ENCODE data around the gene LIMS1.
"Not testable (repeated sequence)": the region's sequence is repeated elsewhere in the genome, so short reads cannot be mapped to it uniquely, and the experiment has no call there.

The LIMS1 gene

GRCh38 chr2:108552566-108552965, 18.3 kb downstream of the LIMS1 start:
- DNase-seq, result no peak

- DNase-seq, result no peak
These were observed 19.1 kb downstream of the LIMS1 start for GRCh38 chr2:108553209-108553919.

GRCh38 chr2:108554528-108554927, 20.3 kb downstream of the LIMS1 start:
- DNase-seq, result no peak

DNA sequence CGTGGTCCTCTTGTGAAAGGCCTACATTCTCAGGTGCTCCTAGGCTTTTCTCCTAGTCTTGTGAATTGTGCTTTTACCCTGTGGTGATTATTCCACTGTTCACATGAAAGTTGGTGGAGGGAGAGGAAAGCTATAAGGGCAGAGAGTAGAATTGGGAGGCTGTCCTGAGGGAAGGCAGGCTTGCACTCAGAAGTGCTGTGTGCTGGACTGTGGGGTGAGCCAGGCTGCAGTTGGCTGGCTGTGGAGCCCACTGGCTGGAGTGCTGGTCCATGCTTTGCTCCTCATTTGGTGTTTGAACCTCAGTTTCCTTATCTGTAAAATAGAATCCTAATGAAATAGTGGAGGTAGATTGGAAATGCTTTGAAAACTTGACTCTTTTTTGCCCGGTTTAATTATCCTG, 21.3 kb downstream of the LIMS1 start:
- DNase-seq, result no peak

- not testable (repeated sequence) for DNase-seq
These were observed 22.3 kb downstream of the LIMS1 start for GRCh38 chr2:108556581-108556980.

DNA sequence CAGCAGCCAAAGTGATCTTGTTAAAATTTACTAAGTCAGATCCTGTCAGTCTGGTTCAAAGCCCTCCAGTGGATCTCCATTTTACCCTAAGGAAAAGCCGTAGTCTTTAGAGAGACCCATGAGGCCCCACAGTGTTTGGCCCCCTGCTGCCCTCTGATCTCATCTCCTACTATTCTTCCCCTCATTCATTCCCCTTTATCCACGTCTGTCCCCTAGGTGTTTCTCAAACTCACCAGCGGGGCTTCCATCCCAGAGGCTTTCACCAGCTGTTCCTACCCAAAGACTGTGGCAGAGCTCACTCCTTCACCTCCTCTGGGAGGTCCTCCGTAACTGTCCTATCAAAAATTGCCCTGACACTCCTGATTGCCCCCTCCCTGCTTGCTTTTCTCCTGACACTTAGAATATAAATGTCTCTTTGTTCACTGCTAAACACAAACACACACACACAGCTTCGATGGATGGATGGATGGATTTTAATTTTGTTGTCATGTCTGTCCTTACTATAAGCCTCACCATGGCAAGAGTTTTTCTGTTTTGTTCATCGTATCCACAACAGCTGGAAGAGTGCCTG, 26.1 kb downstream of the LIMS1 start:
- DNase-seq, result no peak

DNA sequence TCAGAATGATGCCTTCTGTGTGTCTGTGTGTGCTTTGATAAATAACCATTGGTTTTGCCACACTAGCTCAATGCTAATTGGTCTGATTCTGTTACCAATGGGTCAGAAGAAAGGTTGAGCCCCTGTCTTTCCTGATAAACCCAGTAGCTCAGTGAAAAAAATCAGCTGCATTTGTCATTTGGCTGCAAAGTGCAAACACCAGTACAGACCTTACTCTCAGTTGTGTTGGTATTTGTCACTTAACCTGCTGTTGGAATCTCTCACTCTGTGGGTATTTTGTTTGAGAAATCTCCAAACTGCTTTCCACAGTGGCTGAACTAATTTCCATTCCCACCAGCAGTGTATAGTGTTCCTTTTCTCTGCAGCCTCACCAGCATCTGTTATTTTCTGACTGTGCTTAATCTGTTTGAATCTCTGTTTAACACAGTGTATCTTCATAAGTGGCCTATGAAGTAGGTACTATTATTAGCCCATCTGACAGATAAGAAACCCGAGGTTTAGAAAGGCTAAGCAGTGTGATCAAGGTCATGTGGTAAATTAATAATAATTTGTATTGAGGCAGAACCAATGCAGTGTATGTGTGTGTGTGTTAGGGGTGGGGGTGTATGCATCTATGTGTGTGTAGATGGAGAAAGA, 26.7 kb downstream of the LIMS1 start:
- no peak for DNase-seq

GRCh38 chr2:108562274-108562673, 28.0 kb downstream of the LIMS1 start:
- DNase-seq, result no peak

- no peak for DNase-seq
These were observed 30.2 kb downstream of the LIMS1 start for GRCh38 chr2:108564510-108564909.

- no peak for DNase-seq
These were observed 31.6 kb downstream of the LIMS1 start for GRCh38 chr2:108565778-108566375.

DNA sequence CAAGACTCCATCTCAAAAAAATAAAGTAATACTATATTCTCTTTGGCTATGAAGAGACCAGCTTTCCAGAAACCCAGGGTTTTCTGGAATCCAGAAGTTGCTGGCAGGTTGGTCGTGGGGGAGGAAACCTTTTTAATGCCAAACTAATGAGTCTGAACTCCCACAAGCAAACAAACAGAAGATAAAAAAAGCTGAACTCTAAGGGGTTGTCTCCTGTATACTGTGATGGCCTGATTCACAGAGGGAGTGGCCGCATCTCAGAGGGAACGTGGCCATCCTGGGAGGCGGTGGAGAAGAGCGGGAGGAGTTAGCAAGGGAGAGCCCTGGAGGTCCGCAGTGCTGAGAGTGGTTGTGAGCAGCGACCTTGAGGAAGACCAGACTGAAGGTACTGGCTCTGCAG, 36.1 kb downstream of the LIMS1 start:
- DNase-seq, result no peak

- DNase-seq, result no peak
These were observed 37.0 kb downstream of the LIMS1 start for GRCh38 chr2:108571286-108571685.

GRCh38 chr2:108573061-108573460, 38.8 kb downstream of the LIMS1 start:
- DNase-seq, result no peak

- DNase-seq, result no peak
These were observed 40.1 kb downstream of the LIMS1 start for GRCh38 chr2:108574332-108574731.

- no peak for DNase-seq
These were observed 41.1 kb downstream of the LIMS1 start for GRCh38 chr2:108575132-108575966.

DNA sequence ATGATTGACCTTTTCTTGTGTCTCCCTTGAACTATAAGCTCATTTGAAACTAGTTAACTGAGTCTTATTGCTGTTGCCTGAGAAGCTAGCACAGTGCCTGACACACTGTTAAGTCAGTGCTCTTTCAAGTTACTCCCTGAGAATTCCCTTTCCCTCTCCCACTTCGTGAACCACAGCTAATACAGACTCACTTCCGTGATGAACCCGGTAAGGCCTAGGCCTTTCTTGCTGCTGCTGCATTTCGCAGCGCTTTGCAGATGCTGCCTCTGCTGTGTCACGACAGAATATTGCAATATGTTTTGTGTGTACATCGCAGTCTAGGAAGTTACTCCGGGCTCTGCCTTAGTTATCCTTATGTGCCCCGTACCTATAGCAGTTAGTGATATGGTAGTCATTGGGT, 42.8 kb downstream of the LIMS1 start:
- DNase-seq, result no peak

GRCh38 chr2:108579623-108580022, 45.4 kb downstream of the LIMS1 start:
- DNase-seq, result no peak

- no peak for DNase-seq
These were observed 45.8 kb downstream of the LIMS1 start for GRCh38 chr2:108580050-108580449.

DNA sequence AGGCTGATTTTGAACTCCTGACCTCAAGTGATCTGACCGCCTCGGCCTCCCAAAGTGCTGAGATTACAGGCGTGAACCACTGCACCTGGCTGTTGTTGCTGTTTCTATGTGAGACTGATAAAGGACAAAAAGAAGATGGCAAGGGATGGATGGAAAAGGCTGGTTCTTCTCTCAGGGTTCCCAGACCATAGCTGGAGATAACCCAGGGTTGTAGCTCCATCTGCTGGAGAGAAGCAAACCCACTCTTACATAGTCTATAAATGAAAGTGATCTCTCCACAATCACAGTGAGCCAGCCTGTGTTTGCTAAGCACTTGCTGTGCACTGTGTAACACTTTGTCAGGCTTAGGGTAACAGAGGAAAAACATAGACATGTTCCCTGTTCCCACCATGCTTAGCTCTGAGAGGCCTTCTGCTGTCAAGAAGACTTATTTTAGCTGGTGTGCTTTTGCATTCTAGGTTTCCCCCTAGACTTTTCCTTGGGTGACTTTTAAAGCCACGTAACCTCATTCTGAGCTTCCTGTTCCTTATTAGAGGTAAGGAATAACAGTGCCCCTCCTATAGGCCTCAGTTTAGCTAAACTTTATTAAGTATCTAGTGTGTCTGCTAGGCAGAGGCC, 49.7 kb downstream of the LIMS1 start:
- peak; percentile 28 to 70 for DNase-seq

DNA sequence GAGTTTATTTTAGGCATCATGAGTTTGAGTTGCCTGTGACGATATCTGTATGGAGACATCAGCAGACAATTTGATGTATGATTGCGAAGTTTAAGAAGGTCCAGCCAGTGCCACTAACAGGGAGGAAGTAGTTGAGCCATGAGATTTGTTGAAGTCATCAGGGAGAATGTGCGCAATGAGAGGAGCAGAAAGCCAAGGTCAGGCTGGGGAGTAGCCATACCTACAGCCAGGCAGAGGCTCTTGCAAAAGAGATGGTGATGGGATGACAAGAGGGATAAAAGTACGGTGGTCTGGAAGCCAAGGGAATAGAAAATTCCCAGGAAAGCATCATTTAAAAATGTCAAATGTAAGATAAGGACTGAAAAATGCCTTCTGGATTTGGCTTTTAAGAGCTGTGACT, 51.2 kb downstream of the LIMS1 start:
- no peak for DNase-seq

DNA sequence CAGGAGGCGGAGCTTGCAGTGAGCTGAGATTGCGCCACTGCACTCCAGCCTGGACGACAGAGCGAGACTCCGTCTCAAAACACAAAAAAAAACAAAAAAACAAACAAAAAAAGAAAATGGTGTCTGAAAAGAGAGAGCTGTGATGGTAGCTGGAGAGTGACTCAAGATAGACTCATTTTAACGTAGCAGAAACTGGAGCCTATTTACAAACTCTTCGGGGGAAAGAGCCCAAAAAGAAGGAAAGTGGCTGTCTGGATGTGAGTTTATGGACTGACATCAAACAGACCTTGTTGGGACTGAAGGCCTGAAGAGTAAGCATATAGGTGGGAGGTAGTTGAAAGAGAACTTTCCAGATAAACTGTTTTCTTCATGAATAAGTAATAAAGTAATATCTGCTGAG, 51.8 kb downstream of the LIMS1 start:
- DNase-seq, result no peak

GRCh38 chr2:108586631-108587030, 52.4 kb downstream of the LIMS1 start:
- DNase-seq, result no peak

DNA sequence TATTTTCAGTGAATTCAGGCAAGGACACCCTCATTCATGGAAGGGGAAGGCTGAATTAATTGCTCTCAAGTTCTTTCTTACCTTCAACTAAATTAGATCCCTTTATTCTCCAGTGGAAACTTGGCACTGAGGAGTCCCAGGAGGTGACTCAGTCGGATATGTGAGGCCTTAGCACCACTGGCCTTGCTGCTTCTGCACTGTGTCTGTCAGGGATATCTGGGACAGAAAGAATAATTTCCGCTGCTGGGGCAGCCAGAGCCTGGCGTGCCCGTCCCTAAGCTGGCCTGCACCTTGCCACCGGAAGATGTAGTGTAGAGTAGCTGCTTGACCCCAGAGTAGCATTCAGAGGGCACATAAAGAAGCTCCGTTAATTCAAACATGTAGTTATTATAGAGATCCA, 53.4 kb downstream of the LIMS1 start:
- DNase-seq, result no peak

Data from NCI-H524 (cell line).